ENCODE measurements around the gene MCL1.
"Not testable (repeated sequence)": the region's sequence is repeated elsewhere in the genome, so short reads cannot be mapped to it uniquely, and the experiment has no call there.

The MCL1 gene

GRCh38 chr1:150579110-150579944 lies at the start of gene MCL1:
MCL1 (minus strand) TSS chr1:150579610; CDS start chr1:150579530, 80 bp downstream.
- DNase-seq = peak; percentile 97

DNA sequence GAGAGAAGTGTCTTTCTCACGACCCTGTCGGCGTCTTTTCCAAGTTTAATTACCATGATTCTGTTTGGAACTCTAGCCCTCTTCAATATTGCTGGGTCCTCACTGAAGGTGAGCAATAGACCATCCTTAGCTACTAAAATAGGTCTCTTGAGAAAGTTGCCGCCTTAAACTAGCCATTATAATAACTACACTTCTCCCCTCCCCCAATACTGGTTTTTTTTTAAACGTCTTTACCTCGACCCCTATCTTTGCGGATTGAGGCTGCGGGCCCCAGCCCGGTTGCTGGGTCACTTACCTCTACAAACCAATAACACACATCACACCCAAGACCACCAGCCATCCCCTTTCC lies 49.3 kb upstream of the MCL1 start:
- DNase-seq = no peak

DNA sequence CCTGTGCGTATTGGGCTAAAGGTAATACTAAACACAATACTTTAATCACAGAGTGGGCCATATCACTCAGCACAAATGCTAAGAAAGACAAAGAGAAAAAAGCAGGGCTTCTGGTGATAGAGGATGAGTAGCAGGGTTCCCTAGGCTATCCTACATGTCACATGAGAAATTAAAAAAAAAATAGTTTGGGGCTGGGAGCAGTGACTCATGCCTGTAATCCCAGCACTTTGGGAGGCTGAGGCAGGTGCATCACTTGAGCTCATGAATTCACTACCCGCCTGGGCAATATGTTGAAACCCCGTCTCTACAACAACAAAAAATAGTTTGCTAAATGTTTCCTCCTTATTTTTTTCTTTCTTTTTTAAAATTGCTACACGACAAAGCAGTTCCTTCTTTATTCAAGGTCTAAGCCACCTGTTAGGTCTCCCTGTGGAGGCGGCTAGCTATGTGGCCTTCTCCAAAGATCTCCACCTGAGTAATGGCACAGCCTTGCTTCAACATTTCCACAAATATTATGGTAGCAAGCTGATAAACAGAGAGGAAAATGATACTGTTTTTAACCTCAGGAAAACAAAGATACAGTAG lies 48.5 kb upstream of the MCL1 start:
- no peak for DNase-seq

GRCh38 chr1:150626150-150626549 lies 46.7 kb upstream of the MCL1 start:
- no peak for DNase-seq

DNA sequence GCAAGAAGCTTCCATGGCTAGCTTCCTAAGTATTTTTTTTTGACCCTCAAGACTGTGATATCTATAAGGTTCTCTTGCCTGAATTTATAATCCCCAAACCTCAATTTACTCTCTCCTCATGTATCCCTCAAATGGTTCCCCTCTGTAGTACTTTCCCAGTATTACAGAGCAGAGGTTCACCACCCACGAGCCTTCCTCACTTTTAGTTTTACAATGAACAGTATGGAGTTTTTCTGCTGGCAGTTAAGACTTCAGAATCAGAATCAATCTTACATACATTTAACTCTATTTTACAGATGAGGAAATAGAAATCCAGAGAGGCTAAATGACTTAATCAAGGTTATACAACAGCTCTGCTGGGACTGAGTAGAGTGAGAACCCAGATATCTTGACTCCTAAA lies 45.1 kb upstream of the MCL1 start:
- DNase-seq = not testable (repeated sequence)

DNA sequence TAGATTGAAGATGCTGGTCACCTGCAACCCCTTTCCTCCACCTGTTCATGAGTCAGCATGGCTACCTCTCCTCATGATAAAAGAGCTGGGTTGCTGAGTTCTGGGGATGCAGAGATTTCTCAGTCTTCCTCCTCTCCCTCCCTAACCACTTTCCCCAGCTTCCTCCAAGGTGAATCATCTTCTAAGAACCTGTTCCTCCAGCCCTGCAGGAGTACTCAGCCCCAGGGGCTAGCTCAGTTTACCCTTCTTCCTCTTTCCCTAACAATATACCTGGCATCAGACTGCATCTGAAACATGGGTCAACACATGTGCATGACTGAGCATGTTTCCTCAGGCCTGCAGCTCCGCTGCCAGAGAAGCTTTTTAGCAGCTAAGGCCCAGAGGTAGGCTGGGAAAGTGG lies 44.7 kb upstream of the MCL1 start:
- DNase-seq = not testable (repeated sequence)

DNA sequence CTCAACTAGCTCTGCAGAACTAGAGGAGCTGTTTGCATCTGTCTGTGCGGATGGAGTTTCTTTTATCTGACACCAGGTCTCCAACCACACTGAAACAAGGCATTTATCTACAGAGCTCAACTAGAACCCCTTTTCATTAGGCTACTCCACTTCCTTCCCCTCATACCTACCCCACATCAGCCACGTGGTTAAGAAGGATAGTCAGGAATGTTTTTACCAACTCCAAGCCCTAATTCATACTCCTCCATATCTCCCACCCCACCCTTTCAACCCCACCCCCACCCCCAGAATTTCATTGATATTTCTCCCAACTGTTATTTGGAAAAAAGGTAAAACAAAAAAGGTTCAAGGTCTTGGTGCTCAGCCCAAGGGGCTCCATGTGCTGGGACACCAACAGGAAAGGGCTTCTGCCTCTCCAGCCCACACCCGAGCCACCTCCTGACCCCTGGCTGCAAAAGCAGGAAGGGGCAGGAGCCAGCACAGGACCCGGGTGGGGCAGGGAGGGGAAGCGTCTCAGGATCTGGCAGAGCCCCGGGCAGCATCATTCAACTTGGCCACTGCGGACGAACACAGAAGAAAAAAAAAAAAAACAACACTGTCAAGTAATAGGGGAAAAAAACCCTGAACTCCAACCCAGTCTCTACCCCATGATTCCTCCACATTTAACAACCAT lies 43.0 kb upstream of the MCL1 start:
- DNase-seq = no peak

DNA sequence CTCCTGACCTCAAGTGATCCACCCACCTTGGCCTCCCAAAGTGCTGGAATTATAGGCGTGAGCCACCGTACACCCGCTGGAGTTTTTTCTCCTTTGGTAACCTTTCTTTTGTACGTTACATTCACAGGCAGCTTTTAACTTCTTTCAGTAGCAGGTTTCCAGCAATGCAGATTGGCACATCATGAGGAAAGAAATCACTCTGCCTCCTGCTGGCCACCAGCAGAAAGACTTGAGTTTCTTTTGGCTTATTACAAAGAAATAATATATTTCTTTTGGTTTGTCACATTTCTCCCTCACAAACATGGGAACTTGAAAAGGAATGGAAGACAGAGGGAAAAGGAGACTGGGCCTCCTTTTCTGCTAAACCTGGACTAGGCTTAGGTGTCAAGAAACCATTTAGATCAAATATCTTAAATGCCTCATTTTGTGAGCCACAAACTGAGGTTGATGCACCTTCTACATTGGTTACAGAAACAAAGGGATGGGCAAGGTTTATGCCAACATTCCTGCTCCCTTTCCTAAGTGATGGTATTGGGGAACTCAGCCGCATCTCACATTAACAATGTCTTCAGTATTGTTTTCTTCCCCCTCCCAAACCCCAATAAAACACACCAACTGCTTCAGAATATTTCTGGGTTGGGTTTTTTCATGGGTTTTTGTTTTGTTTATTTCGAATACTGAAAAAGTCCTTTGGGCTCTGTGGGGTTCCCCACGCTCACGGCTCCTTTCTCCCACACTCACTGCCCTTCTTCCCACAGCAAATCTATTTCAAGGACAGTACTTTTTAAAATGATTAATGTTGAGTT lies 42.3 kb upstream of the MCL1 start:
- DNase-seq = peak; percentile 56

DNA sequence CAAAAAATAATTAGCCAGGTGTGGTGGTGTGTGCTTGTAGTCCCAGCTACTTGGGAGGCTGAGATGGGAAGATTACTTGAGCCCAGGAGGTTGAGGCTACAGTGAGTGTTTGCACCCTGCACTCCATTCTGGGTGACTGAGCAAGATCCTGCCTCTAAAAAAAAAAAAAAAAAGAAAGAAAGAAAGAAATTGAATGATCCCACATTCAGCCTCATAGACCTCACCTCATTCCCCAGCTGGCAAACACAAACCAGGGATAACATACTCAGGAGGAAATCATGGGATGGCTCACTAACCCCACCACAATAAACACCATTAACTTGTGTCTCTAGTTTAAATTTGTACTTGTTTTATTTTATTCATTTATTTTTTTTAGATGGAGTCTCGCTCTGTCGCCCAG lies 41.5 kb upstream of the MCL1 start:
- no peak for DNase-seq

GRCh38 chr1:150619576-150620509 lies 40.4 kb upstream of the MCL1 start:
- peak; percentile 73 for DNase-seq

DNA sequence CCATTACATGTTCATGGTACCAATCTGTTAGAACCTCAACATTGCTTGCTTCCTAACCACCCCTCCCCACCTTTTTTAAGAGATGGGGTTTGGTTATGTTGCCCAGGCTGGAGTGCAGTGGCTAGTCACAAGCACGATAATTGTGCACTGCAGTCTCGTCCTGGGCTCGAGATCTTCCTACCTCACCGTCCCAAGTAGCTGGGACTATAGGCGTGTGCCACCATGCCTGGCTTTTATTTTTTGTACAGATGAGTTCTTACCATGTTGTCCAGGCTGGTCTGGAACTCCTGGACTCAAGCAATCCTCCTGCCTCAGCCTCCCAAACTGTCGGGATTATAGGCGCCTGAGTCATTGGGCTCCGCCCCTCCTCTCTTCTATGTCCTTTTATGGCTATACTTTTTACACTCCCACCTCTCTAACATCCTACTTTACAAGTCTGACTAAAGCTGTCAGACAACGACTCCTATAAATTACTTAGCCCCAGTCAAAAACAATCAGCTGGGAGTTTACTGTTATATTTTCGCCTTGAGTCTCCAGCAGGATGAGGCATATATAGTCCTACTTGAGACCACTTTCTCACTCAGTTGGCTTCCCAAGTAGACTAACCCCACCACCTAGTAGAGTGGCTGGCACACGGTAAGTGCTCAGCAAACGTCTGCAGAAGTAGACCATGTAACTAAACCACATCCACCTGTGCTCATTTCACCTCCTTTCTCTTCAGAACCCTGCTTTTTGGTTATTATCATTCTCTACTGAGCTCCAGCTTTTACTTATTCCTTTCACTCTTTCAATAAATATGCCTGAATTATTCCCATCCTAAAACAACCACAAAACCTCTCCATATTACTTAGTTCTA lies 36.2 kb upstream of the MCL1 start:
- DNase-seq = peak; percentile 10

DNA sequence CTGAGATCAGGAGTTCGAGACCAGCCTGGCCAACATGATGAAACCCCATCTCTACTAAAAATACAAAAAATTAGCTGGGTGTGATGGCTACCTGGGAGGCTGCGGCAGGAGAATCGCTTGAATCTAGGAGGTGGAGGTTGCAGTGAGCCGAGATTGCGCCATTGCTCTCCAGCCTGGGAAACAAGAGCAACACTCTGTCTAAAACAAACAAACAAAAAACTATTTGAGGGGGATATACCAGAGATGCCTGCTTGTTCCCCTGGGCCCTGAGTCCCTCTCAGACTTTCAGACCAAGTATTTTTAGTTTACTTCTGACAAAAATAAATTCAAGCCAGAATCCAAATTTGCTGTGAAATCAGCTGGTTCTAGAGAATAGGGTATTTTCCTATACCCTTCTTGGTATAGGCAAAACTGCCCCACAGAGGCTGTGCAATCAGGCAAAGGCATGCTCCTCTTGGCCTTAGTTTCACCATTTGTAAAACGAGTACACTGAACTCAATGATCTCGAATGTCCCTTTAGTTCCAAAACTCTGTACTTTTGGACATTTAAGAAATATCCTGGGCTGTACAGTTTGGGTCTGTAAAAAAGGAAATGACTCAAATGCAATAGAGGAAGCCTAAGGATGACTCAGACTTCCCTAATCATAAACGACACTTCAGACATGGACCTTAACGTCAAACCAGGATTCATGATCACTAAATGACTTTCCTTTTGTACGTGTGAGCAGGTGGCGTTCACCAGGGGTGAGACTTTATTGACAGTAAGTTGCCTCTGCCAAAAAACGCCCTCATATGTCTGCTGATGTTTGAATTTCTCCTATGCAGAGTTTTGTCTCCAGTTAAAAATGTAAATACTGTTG lies 33.9 kb upstream of the MCL1 start:
- DNase-seq = peak; percentile 81

DNA sequence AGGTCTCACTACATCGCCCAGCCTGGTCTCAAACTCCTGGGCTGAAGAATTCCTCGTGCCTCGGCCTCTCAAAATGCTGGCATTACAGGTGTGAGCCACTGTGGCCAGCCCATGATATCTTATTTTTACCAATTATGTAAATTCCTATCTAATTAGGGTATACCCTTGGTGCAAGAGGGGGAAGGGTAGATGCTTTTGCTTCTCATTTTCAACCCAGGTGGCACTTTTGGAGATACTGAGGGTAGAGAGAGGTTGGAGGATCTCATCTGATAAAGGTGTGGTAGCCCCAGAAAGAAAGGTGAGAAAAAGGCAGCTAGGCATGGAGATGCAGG lies 32.6 kb upstream of the MCL1 start:
- no peak for DNase-seq

DNA sequence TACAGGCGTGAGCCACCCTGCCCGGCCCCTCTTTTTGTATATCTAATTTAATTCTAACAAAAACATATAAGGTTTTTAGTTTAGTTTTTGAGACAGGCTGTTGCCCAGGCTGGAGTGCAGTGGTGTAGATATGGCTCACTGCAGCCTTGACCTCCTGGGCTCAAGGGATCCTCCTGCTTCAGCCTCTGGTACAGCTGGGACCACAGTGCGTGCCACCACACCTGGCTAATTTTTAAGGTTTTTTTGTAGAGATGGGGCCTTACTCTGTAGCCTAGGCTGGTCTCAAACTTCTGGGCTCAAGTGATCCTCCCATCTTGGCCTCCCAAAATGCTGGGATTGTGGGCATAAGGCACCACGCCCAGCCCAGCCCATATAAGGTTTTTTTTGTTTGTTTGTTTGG lies 31.2 kb upstream of the MCL1 start:
- DNase-seq = no peak

GRCh38 chr1:150609732-150610131 lies 30.3 kb upstream of the MCL1 start:
- DNase-seq = no peak

DNA sequence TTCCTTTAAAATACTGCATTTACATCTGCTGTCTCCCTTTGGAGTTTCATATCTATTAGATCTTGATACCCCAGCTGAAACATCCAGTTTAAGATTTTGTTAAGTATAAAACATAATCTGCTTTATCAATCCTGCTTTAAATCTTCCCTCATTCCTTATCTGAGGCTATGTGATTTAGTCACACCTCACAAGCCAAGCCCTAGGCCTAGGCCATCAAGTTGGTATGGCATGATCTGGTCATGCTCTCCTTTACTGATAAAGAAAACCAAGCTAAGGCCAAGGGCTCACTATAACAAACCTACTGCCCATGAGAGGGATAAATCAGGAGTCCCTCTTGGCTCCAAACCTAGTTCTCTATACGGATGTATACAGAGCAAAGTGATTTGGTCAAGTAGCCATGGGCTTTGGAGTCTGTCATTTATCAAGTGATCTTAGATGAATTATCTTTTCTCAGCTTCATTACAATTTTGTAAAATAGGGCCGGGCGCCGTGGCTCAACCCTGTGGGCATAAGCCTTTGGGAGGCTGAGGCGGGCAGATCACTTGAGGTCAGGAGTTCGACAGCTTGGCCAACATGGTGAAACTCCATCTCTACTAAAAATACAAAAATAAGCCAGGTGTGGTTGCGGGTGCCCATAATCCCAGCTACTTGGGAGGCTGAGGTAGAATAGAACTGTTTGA lies 27.2 kb upstream of the MCL1 start:
- no peak for DNase-seq

- not testable (repeated sequence) for DNase-seq
Observed at GRCh38 chr1:150605451-150605731, 26.0 kb upstream of the MCL1 start.

DNA sequence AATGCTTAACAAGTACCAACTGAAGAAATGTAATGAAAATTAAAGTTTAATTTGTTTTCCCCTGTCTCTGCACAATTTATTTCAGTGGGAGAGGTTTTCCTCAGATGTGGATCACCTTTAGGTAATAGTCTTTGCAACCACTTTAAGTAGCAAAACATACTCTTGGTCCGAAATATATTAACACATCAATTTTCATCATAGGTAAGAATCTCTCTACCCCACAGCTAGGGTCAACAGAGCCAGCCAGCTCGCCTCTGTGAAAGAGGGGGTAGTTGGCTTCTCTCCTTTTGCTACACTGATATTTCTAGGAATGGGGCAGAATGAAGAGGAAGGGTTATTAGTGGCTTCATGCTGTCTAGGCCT lies 24.8 kb upstream of the MCL1 start:
- no peak for DNase-seq

DNA sequence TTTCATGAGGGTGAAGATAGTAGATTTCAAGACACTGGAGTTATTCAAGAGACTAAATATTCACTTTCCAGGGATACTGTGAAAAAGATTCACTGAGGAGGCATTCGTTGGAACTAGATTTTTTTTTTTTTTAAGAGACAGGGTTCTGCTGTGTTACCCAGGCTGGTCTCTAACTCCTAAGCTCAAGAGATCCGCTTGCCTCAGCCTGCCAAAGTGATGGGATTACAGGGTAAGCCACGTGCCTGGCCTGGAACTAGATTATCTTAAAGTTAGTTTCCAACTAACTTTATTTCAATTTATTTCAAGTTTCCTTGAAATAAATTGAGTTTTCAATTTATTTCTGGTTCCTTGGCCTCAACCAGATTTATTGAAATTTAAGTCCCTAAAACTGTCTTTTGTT lies 24.3 kb upstream of the MCL1 start:
- no peak for DNase-seq

DNA sequence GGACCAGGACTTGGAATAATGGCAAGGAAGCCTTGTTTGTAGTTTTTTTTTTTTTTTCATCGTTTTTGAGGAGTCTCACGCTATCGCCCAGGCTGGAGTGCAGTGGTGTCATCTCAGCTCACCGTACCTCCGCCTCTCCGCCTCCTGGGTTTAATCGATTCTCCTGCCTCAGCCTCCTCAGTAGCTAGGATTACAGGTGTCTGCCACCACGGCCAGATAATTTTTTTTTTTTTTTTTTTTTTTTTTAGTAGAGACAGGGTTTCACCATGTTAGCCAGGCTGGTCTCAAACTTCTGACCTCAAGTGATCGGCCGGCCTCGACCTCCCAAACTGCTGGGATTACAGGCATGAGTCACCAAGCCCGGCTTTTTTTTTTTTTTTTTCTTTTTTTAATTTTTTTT lies 23.0 kb upstream of the MCL1 start:
- DNase-seq = not testable (repeated sequence)
